Measurements from ENCODE around the gene ARHGEF7.

ARHGEF7 gene

DNA sequence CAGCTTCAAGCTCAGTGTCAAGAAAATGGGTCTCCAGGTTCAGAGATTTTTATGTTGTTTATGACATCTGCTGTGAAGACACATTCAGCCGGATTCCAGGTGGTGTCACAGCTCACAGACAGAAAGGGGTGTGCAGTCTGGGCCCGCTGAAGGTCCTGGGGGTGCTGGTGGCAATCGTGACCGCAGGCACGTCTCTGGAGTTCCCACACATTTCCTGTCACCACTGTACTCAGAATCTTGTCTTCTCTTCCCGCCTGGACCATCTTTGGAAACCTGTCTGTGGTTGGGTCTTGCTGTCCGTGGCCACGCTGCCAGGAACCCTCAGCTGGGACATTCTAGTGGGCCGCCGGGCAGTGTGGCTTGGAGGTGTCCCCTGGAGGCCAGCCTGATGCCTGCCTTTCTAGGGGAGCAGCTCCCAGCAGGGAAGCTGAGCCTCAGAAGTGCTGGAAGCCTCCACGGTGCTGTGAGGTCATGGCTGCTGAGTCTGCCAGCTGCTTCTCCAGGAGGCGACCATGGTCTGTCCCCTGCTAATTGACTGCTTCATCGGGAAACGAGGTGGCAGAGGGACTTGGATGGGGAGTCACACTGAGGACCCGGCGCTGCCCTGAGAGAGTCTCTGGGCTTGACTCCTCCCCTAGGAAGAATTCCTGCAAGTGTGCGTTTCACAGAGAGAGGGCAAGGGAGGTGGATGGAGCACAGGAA is 209.0 kb downstream of the ARHGEF7 start:
- no peak for DNase-seq (ENCODE audit: low read depth, low spot score)

DNA sequence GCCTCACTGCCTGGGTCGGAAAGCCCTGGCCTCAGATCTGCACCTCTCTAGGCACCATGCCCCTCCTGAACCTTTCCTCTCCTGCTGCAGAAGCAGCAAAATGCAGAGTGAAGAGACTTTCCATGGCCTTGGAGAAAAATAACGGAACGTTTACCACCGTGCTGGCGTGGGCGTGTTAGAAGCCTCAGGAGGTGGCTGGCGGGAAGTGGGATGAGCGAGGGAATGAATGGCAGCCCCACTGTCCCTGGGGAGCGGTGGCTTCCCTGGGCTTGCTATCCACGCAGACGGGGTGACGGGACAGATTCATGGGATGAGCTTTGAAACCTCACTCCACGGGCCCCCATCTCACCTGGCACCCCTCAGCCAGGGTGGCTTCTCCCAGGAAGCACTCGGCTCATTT is 209.6 kb downstream of the ARHGEF7 start:
- no peak for DNase-seq (ENCODE audit: low read depth, low spot score)

DNA sequence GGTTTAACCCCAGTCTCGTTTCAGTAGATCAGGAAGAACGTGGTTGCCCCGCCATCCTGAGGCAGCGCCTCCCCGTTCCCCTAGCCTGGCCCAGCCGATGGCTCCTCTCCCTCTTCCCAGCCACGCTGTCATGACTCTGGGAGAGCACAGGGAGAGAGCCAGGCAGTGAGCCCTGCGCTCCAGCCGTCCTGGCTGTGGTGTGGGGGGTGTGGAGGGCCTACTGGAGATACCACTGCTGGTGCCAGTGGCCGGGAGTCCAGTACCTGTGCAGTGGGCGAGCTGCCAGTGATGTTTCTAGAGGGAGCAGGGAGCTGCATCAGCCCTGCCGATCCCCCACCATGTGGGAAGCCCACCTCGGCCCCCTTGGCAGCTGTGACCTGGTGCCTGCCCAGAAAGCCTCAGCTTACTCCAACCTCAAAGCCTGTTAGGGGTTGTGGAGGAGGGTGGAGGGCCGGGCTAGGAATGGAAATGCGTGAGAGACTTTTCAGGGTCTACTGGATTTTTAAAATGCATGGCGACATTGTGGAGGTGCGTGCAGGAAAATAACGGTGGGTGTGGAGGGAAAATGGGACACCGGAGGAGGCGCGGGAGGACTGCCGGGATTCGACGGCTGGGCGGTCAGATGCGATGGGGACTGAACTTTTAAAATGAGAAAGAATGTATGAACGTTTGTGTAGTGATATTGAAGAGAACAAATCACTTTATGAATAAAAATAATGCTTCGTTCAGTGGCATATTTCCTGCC is 210.2 kb downstream of the ARHGEF7 start:
- DNase-seq (ENCODE audit: low read depth, low spot score): no peak

DNA sequence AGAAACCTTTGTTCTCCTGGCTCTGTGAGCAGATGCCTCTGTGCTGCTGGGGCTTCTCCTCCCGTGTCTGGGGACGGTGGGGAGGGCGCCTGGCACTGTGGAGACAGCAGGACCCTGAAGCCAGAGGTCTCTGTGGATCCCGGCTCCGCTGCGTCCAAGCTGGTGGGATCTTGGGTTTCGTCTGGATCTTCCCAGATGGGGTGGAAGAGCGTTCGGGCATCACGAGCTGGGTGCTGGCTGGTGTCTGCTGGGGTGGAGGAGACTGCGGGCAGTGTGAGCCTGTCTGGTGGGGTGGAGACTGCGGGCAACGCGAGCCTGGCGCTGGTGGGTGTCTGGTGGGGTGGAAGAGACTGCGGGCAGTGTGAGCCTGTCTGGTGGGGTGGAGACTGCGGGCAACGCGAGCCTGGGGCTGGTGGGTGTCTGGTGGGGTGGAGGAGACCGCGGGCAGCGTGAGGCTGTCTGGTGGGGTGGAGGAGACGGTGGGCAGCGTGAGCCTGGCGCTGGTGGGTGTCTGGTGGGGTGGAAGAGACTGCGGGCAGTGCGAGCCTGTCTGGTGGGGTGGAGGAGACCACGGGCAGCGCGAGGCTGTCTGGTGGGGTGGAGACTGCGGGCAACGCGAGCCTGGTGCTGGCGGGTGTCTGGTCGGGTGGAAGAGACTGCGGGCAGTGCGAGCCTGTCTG is 211.0 kb downstream of the ARHGEF7 start:
- no peak for DNase-seq (ENCODE audit: low read depth, low spot score)

DNA sequence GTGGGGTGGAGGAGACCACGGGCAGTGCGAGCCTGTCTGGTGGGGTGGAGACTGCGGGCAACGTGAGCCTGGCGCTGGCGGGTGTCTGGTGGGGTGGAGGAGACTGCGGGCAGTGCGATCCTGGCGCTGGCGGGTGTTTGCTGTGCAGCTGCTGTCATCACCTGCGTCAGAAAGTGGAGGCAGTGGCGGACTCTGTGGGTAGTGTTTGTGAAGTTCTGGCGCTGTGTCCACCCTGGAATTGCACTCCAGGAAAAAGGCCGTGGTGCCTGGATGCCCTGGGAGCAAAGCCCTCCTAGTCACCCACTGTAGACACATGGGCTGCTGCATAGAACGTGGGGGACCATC is 211.5 kb downstream of the ARHGEF7 start:
- DNase-seq (ENCODE audit: low read depth, low spot score): no peak

DNA sequence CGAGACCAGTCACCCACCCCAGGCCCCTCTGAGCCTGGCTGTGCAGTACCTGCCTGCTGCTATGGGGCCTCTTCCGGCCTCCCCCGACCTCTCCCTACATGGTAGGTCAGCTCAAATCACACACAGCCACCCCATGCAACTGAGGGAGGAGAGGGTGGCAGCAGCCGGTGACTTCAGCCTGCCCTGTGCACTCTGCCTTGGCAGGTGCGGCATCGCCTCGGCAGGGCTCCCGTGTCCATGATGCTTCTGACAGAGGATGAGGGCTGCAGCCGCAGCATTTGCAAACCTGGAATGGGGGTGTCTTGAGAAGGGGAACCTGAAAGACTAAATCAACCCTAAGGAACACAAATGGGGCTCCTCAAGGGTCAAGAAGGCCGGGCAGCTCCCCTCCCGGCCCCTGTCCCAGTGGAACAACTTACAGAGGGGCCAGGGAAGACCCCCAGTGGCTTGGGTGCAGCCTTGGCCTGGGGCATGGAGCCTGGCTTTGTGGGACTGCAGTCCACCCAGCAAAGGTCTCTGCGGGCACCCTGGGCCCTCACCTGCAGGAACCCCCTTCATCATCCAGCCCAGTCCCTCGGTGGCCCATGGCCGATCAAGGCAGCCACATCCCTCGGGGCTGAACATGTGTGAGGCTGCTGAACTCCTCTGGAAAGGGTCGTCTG is 212.0 kb downstream of the ARHGEF7 start:
- no peak for DNase-seq (ENCODE audit: low read depth, low spot score)

GRCh38 chr13:111327730-111328573 is 212.8 kb downstream of the ARHGEF7 start:
- DNase-seq (ENCODE audit: low read depth, low spot score): no peak

- DNase-seq (ENCODE audit: low read depth, low spot score): no peak
These were observed 213.7 kb downstream of the ARHGEF7 start for GRCh38 chr13:111328574-111329410.

DNA sequence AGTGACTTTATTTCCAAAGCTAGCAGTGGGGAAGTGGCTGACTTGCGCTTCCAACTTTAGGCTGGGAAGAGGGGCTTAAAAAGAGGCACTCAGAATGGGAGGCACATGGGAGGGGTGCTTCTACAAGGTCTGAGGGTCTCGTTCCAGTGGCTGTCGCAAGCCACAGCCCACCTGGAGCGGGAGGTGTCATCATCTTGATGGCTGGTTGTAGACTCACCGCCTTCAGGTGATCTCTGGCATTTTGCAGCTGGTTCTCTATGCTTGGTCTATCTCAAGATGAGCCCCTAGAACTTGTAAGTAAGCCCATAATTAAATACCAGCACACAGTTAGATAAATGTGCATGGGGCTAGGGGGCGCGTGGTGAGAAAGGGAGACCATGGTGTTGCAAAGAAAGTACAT is 214.5 kb downstream of the ARHGEF7 start:
- DNase-seq (ENCODE audit: low read depth, low spot score): no peak

DNA sequence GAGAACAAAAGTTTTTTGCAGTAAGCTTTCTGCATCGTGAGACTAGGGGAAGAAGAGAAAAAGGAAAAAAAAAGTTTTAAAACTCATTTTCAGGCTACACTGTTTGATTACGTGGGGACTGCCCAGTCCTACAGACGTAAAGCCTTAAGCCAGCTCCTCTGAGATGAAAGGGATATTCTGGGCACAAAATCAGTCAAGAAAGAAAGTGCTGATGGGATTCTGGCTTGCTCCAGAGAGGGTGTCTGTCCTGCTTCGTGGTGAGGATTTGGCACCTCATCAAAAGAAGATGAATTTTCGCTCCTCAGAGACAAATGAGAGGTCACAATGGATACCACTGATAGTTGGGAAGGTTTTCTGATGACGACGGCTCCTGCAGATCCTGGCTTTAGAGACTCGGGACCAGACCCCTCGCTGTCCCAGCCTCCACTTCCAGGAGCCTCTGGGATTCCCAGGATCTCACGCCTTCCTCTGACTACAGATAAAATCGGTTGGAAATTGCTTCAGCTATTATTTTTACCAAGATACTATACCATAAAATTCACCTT is 215.0 kb downstream of the ARHGEF7 start:
- no peak for DNase-seq (ENCODE audit: low read depth, low spot score)

- DNase-seq (ENCODE audit: low read depth, low spot score): no peak
These were observed 220.2 kb downstream of the ARHGEF7 start for GRCh38 chr13:111335298-111335697.

- DNase-seq (ENCODE audit: low read depth, low spot score): no peak
These were observed 221.6 kb downstream of the ARHGEF7 start for GRCh38 chr13:111336666-111337065.

- DNase-seq (ENCODE audit: low read depth, low spot score): no peak
These were observed 222.1 kb downstream of the ARHGEF7 start for GRCh38 chr13:111337206-111337605.

DNA sequence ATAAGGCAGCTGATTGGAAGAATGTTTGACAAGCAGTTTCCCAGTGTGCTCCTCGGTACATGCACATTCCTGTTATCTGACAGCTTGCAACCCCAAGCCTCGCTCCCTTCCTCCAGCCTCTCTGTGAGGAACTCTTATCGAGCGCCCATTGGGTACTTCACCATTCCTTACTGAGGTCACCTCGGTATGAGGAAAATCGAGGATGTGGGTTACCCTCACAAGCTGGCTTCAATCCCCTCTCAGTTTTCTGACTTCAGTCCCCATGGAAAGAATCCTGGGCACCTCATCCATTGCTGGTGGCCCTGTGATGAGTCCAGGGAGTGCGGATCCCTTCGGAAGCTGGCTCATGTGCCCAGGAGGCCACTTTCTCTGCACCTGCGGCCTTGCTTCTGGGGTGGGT is 222.6 kb downstream of the ARHGEF7 start:
- no peak for DNase-seq (ENCODE audit: low read depth, low spot score)

- DNase-seq (ENCODE audit: low read depth, low spot score): no peak
These were observed 223.7 kb downstream of the ARHGEF7 start for GRCh38 chr13:111338841-111339240.

- no peak for DNase-seq (ENCODE audit: low read depth, low spot score)
These were observed 224.4 kb downstream of the ARHGEF7 start for GRCh38 chr13:111339366-111340143.

DNA sequence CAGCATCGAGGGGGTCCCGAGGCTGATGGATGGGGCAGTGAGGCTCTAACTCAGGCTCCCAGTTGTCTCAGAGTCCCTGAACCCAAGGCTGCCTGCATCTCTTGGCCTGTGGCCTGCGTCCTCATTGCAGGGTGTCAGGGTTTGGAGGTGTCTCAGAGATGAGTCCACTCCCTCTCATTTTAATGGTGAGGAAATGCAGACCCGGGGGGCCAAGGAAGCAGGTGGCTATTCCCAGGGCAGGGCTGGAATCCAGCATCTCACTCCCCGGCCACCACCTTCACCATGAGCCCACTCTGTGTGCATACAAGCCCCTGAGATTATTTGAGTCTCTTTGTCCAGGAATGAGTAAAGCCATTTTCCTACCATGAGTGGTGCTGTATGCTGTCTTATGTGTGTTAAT is 226.8 kb downstream of the ARHGEF7 start:
- DNase-seq (ENCODE audit: low read depth, low spot score): no peak

- no peak for DNase-seq (ENCODE audit: low read depth, low spot score)
These were observed 227.6 kb downstream of the ARHGEF7 start for GRCh38 chr13:111342721-111343120.

DNA sequence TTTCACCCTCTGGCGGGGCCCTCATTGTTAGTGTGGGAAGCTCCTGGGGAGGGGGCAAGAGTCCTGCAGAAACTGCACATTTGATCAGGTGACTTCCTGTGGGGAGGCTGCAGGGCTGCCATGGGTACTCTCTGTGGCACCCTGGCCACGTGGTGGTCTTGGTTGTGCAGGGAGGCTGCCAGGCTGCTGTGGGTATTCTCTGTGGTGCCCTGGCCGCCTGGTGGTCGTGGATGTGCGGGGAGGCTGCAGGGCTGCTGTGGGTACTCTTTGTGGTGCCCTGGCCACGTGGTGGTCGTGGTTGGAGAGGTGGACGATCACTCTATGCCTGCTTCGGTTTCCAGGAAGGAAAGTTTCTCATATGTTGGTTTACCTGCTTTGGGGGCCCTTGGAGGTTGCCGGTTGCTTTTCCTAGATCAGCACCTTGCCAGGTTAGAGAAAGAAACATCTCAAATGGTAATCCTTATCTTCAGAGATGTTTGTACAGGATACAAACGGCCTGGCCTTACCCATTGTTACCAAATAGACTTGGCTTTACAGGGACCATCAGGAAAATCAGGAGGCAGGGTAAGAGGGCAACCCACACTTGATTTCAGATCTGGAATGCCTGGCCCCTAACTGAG is 228.2 kb downstream of the ARHGEF7 start:
- no peak for DNase-seq (ENCODE audit: low read depth, low spot score)
